IMR-90 (cell line): ENCODE results near the gene CCDC200.

Experiments
- BHLHE40 ChIP-seq: fragments of 150-350 bp; IDR thresholded peaks from 2 replicates; pipeline ENCODE4 v1.6.1; 2016; ENCODE audit warnings: mild to moderate bottlenecking, low read depth, low read length
- CEBPB ChIP-seq: IDR thresholded peaks from 2 replicates; pipeline ENCODE4 v1.6.1; 2012; ENCODE audit warnings: low read depth, low read length, improper control_type of control experiment
- CHD1 ChIP-seq: IDR thresholded peaks from 2 replicates; pipeline ENCODE4 v1.6.1; 2012; ENCODE audit warnings: low read depth, low read length, improper control_type of control experiment
- CTCF ChIP-seq: conservative IDR thresholded peaks from 2 replicates; pipeline ENCODE4 v1.5.1; 2012; ENCODE audit warnings: mild to moderate bottlenecking, low read depth, low read length, improper control_type of control experiment
- MAFK ChIP-seq: IDR thresholded peaks from 2 replicates; pipeline ENCODE4 v1.6.1; 2012; ENCODE audit warnings: low read depth, low read length, improper control_type of control experiment
- MAZ ChIP-seq: IDR thresholded peaks from 2 replicates; pipeline ENCODE4 v1.6.1; 2012; ENCODE audit warnings: low read depth, mild to moderate bottlenecking, low read length, improper control_type of control experiment, moderate library complexity, borderline replicate concordance
- POLR2A ChIP-seq: IDR thresholded peaks from 2 replicates; pipeline ENCODE4 v1.6.1; 2012; ENCODE audit warnings: mild to moderate bottlenecking, low read depth, low read length
- RAD21 ChIP-seq: IDR thresholded peaks from 2 replicates; pipeline ENCODE4 v1.6.1; 2012; ENCODE audit warnings: low read length, improper control_type of control experiment
- RCOR1 ChIP-seq: IDR thresholded peaks from 2 replicates; pipeline ENCODE4 v1.6.1; 2012; ENCODE audit warnings: mild to moderate bottlenecking, low read length, improper control_type of control experiment; ENCODE audit not compliant: insufficient replicate concordance
- RFX5 ChIP-seq: IDR thresholded peaks from 2 replicates; pipeline ENCODE4 v1.8.0; 2012; ENCODE audit warnings: low read depth, mild to moderate bottlenecking, low read length, moderate library complexity
- SMC3 ChIP-seq: fragments of 150-350 bp; IDR thresholded peaks from 2 replicates; pipeline ENCODE4 v1.6.1; 2016; ENCODE audit warnings: low read depth, mild to moderate bottlenecking, antibody characterized with exemption, low read length, moderate library complexity
- USF2 ChIP-seq: fragments of 150-350 bp; IDR thresholded peaks from 2 replicates; pipeline ENCODE4 v1.6.1; 2017; ENCODE audit warnings: mild to moderate bottlenecking, antibody characterized with exemption, low read length, low read depth

GRCh38 chr17:43219001-43219400 is 9.4 kb downstream of the CCDC200 start:
- TF ChIP-seq BHLHE40 (no peak), POLR2A (no peak), CTCF (no peak), USF2 (no peak), SMC3 (no peak), MAFK (no peak), RCOR1 (no peak), RAD21 (no peak), CEBPB (no peak), CHD1 (no peak), MAZ (no peak), RFX5 (no peak)
